GM13976 (cell line): ENCODE results near the gene USE1.

Experiments
- DNase-seq: peaks from one replicate; pipeline ENCODE4 v3.0.0; 2012; ENCODE audit warnings: low spot score
- in situ Hi-C: fragments of 300-500 bp; cut with MboI; formaldehyde crosslinking; loops from one replicate; pipeline ENCODE4 v1.12.0; 2022; ENCODE audit warnings: low sequenced_read_pairs, mixed read lengths, inconsistent platforms; ENCODE audit not compliant: unreplicated experiment
- TF ChIP-seq, protein P1 (sequence below): IDR thresholded peaks from 2 replicates; pipeline ENCODE4 v1.5.1; 2012; ENCODE audit warnings: borderline replicate concordance, mild to moderate bottlenecking; ENCODE audit not compliant: insufficient read depth; ENCODE audit errors: extremely low read depth, missing control alignments, control extremely low read depth

USE1 gene

GRCh38 chr19:17264641-17264979 lies 49.5 kb downstream of the USE1 start, which contains the start of gene USHBP1:
USHBP1 (minus strand) TSS chr19:17264745; CDS start chr19:17264299, 446 bp downstream.
- TF ChIP-seq, protein P1, sequence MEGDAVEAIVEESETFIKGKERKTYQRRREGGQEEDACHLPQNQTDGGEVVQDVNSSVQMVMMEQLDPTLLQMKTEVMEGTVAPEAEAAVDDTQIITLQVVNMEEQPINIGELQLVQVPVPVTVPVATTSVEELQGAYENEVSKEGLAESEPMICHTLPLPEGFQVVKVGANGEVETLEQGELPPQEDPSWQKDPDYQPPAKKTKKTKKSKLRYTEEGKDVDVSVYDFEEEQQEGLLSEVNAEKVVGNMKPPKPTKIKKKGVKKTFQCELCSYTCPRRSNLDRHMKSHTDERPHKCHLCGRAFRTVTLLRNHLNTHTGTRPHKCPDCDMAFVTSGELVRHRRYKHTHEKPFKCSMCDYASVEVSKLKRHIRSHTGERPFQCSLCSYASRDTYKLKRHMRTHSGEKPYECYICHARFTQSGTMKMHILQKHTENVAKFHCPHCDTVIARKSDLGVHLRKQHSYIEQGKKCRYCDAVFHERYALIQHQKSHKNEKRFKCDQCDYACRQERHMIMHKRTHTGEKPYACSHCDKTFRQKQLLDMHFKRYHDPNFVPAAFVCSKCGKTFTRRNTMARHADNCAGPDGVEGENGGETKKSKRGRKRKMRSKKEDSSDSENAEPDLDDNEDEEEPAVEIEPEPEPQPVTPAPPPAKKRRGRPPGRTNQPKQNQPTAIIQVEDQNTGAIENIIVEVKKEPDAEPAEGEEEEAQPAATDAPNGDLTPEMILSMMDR: no peak
- no peak for DNase-seq

GRCh38 chr19:17266026-17266425 lies 50.9 kb downstream of the USE1 start:
- TF ChIP-seq, protein P1: no peak

More at GRCh38 chr19:17264641-17264979, 49.5 kb downstream of the USE1 start, which contains the start of gene USHBP1:
- in situ Hi-C loops: no loop called here

GRCh38 chr19:17266589-17266974 lies 51.4 kb downstream of the USE1 start:
- TF ChIP-seq, protein P1: no peak
- DNase-seq: no peak
- in situ Hi-C loops: no loop called here

More at GRCh38 chr19:17266026-17266425, 50.9 kb downstream of the USE1 start:
- in situ Hi-C loops: no loop called here
- DNase-seq: no peak

DNA sequence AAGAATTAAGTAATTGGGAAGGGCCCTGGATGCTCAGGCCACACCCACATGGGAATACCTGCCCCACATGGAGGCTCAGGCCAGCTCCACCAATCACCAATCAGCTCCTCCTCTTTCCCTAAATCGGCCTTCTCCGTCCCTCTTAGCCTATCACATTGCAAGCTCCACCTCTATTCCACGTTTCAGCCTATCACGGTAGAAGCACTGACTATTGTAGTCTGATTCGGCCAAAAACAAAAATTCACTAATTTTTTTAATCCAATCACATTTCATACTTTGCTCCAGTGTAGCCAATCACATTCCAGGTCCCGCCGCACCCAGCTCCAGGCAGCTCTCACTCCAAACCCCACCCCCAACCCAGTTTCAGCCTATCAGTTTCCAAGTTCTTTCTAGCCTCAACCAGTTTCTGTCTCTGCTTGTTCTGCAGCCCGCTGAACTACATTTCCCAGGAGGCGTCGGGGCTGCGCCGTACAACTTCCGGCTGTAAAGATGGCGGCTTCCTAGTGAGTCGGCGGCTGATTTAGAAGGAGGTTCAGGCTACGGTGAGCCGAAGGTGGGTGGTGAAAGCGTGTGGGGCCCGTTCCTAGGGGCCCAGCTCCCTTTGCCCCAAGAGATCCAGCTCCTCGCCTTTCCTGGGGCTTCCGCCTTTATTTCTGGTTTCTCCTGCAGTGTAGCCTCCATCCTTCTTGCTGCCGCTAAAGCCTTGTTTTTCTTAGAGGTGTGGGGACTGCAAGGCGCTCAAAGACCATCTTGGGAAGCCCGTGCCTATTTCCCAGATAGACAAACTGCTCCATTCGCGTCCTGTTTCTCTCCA lies 52.0 kb downstream of the USE1 start, which contains the start of gene BABAM1:
Gene BABAM1 (plus strand): TSS at position 469 of the 814 bp plus-strand sequence. CDS start 1,364 bp downstream, outside the sequence.
- in situ Hi-C loops: no loop called here
- peak; percentile 97 for DNase-seq
- TF ChIP-seq, protein P1: no peak

DNA sequence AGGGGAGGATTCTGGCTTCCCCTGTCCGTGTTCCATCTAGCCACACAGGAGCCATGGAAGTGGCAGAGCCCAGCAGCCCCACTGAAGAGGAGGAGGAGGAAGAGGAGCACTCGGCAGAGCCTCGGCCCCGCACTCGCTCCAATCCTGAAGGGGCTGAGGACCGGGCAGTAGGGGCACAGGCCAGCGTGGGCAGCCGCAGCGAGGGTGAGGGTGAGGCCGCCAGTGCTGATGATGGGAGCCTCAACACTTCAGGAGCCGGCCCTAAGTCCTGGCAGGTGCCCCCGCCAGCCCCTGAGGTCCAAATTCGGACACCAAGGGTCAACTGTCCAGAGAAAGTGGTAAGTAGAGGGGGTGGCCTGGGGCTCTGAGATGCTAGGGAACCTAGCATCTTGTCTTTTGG lies 53.6 kb downstream of the USE1 start:
- no peak for DNase-seq
- in situ Hi-C loops: no loop called here
- TF ChIP-seq, protein P1: no peak
